Brain microvascular endothelial cell (primary cell): ENCODE data around the gene TMPRSS11A.

ENCODE experiments used
- DNase-seq: peaks from one replicate; pipeline ENCODE4 v3.0.0-alpha.2; 2020
- H3K27ac ChIP-seq: fragments of 250-450 bp; sonication (Bioruptor Pico); 2 replicates; pipeline ENCODE4 v1.5.1; 2020; ENCODE audit warnings: mild to moderate bottlenecking, moderate library complexity
- H3K27me3 ChIP-seq: fragments of 250-450 bp; sonication (Bioruptor Pico); replicated peaks from 2 replicates; pipeline ENCODE4 v1.5.1; 2020; ENCODE audit warnings: mild to moderate bottlenecking
- H3K36me3 ChIP-seq: fragments of 250-450 bp; sonication (Bioruptor Pico); replicated peaks from 2 replicates; pipeline ENCODE4 v1.5.1; 2020; ENCODE audit warnings: mild to moderate bottlenecking
- H3K4me3 ChIP-seq: 2 replicates; pipeline ENCODE4 v1.5.1; 2011; ENCODE audit warnings: low read depth, mild to moderate bottlenecking, control low read depth, low read length, moderate library complexity
- in situ Hi-C: cut with HindIII; loops from 2 replicates; pipeline ENCODE4 v1.10.0; 2017; ENCODE audit warnings: low sequenced_read_pairs, low pct_ligation_motif_present
- TF ChIP-seq, protein P1 (sequence below): IDR thresholded peaks from 2 replicates; pipeline ENCODE4 v1.5.1; 2011; ENCODE audit warnings: low read depth, mild to moderate bottlenecking, moderate library complexity, low read length, control low read depth, inconsistent platforms; ENCODE audit errors: missing control alignments

TMPRSS11A gene, protein sequence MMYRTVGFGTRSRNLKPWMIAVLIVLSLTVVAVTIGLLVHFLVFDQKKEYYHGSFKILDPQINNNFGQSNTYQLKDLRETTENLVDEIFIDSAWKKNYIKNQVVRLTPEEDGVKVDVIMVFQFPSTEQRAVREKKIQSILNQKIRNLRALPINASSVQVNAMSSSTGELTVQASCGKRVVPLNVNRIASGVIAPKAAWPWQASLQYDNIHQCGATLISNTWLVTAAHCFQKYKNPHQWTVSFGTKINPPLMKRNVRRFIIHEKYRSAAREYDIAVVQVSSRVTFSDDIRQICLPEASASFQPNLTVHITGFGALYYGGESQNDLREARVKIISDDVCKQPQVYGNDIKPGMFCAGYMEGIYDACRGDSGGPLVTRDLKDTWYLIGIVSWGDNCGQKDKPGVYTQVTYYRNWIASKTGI

DNA sequence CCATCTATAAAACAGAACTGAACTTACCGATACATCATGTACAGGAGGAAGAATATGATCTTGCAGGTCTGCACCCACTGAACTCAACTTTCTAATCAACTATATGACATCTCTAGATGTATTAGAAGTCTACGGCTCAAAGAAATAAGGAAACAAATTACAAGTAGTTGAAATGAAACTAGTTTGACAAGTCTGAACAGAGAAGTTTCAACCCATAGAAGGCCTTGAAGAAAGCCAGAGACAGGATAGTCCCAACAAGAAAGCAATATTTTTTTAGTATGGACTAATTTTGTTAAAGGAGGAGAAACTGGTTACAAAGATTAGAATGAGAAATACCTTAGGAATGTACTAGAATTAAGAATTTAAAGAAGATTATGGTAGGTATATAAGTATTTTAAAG, at the start of gene TMPRSS11A:
TMPRSS11A (minus strand) TSS at position 138 of the 400 bp plus-strand sequence; CDS start at position 38, 100 bp downstream.
- Histone ChIP-seq H3K27ac (no peak within 1 kb of the TSS), H3K36me3 (no peaks in the 10 kb centered on the region), H3K4me3 (no peak within 1 kb of the TSS), H3K27me3 (no peaks in the 10 kb centered on the region)
- in situ Hi-C loops, result no loop called here
- TF ChIP-seq, protein P1, sequence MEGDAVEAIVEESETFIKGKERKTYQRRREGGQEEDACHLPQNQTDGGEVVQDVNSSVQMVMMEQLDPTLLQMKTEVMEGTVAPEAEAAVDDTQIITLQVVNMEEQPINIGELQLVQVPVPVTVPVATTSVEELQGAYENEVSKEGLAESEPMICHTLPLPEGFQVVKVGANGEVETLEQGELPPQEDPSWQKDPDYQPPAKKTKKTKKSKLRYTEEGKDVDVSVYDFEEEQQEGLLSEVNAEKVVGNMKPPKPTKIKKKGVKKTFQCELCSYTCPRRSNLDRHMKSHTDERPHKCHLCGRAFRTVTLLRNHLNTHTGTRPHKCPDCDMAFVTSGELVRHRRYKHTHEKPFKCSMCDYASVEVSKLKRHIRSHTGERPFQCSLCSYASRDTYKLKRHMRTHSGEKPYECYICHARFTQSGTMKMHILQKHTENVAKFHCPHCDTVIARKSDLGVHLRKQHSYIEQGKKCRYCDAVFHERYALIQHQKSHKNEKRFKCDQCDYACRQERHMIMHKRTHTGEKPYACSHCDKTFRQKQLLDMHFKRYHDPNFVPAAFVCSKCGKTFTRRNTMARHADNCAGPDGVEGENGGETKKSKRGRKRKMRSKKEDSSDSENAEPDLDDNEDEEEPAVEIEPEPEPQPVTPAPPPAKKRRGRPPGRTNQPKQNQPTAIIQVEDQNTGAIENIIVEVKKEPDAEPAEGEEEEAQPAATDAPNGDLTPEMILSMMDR, result no peak
- no peak for DNase-seq

DNA sequence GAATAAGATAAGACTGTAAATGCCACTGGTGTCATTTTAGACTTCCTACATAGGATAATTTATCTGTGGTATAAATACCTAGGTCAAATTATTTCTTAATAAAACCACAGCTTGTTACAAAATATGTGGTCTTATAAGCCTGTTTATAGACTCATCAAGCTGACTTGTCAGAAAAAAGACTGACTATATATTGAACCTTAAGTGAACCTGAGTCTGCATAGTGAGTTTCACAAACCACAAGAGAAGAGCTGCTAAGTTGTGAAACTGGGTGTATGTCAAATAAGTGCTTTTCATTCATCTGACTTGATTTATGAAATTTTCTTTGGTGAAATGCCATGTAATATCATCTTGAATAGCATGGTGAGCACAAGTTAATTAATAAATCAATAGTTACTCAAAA, 48.4 kb upstream of the TMPRSS11A start:
- TF ChIP-seq, protein P1, result no peak
- Histone ChIP-seq H3K27me3 (no peaks in the 10 kb centered on the region), H3K4me3 (no peak overlapping the region), H3K36me3 (no peaks in the 10 kb centered on the region), H3K27ac (no peak overlapping the region)
- in situ Hi-C loops, result no loop called here
- DNase-seq, result no peak

DNA sequence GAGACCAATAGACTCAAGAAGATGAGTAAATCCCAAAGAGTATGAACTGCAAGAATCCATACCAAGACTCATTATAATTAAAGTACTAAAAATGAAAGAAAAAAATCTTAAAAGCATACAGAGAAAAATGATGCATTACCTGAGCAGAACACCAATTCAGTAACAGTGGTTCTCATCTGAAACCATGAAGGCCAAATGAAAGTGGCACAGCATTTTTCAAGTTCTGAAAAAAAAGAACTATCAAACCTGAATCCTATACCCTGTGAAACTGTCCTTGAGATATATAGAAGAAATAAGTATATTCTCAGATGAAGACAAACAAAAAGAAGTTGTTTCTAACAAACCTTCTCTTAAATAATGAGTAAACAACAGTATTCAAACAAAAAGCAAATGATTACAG, 39.6 kb upstream of the TMPRSS11A start:
- no peak for DNase-seq
- no peaks in the 10 kb centered on the region for H3K36me3 ChIP-seq
- in situ Hi-C loops, result no loop called here
- H3K27ac ChIP-seq, result no peak overlapping the region
- TF ChIP-seq, protein P1, result no peak
- no peak overlapping the region for H3K4me3 ChIP-seq
- H3K27me3 ChIP-seq, result no peaks in the 10 kb centered on the region

DNA sequence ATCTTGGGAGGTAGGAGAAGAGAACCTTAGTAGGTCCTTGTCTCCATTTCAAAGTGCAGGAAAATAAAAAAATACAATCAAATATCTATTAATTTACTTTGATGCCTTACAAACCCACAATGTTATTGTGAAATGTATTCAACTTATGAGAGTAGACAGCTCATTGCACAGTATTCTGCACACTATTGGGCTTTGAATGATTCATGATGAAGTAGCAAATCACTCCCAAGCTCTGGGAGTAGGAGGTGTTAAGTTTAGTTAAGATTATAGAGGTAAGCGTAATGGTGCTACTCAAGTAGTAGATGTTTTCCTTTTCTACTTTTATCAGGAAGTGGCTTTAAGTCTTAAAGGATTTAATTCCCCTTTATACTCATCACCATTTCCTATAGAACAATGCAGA, 32.8 kb upstream of the TMPRSS11A start:
- Histone ChIP-seq H3K27ac (no peak overlapping the region), H3K27me3 (no peaks in the 10 kb centered on the region), H3K36me3 (no peaks in the 10 kb centered on the region), H3K4me3 (no peak overlapping the region)
- TF ChIP-seq, protein P1, result no peak
- no peak for DNase-seq
- in situ Hi-C loops, result no loop called here

DNA sequence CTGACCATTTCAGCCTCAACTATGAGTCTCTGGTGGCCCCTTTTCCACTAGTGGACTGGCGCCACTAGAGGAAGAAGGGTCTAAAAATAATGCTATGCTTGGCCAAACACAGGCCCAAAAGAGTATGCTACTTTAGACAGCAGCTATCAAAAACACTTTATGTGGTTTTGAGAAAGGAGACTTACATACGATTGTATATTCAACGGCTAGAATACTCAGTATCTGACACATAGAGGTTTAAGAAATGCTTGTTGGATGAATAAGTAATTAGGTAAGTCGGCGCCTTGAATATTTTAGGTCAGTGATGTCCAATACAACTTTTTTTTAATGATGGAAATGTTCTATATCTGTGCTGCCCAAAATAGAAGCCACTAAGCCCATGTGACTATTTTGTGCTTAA, 25.7 kb upstream of the TMPRSS11A start:
- H3K4me3 ChIP-seq, result no peak overlapping the region
- in situ Hi-C loops, result no loop called here
- H3K27me3 ChIP-seq, result no peaks in the 10 kb centered on the region
- H3K36me3 ChIP-seq, result no peaks in the 10 kb centered on the region
- H3K27ac ChIP-seq, result no peak overlapping the region
- DNase-seq, result no peak
- TF ChIP-seq, protein P1, result no peak
